HEK293T (cell line): ENCODE data around the gene SCRN2.

Experiments
- CTCF ChIA-PET: fragments of 350-600 bp; formaldehyde crosslinking; extraction: SDS; loops from one replicate; lab custom pipeline; 2021; ENCODE audit warnings: antibody characterized with exemption, inconsistent platforms; lab: Yijun Ruan, JAX
- POLR2A ChIA-PET: fragments of 350-600 bp; formaldehyde crosslinking; extraction: SDS; loops from one replicate; lab custom pipeline; 2020; ENCODE audit warnings: antibody characterized with exemption, inconsistent platforms; lab: Yijun Ruan, JAX
- DNase-seq: peaks from one replicate; pipeline ENCODE4 v3.0.0; 2012; ENCODE audit warnings: mixed read lengths; ENCODE audit errors: extremely low spot score
- ARNT ChIP-seq: fragments of 450-650 bp; IDR thresholded peaks from 2 replicates; pipeline ENCODE4 v1.6.1; 2017; ENCODE audit warnings: mild to moderate bottlenecking
- BHLHE40 ChIP-seq: fragments of 450-650 bp; IDR thresholded peaks from 2 replicates; pipeline ENCODE4 v1.6.1; 2016; ENCODE audit warnings: mild to moderate bottlenecking, moderate library complexity, borderline replicate concordance
- CTBP1 ChIP-seq: fragments of 450-650 bp; IDR thresholded peaks from 2 replicates; pipeline ENCODE4 v1.6.1; 2016; ENCODE audit warnings: borderline replicate concordance
- ELF4 ChIP-seq: fragments of 450-650 bp; IDR thresholded peaks from 2 replicates; pipeline ENCODE4 v1.6.1; 2017; ENCODE audit warnings: antibody characterized with exemption
- FOXA1 ChIP-seq: fragments of 450-650 bp; IDR thresholded peaks from 2 replicates; pipeline ENCODE4 v1.6.1; 2016; ENCODE audit warnings: mild to moderate bottlenecking
- FOXK2 ChIP-seq: fragments of 450-650 bp; IDR thresholded peaks from 2 replicates; pipeline ENCODE4 v1.6.1; 2016; ENCODE audit warnings: mild to moderate bottlenecking
- FOXM1 ChIP-seq: fragments of 450-650 bp; IDR thresholded peaks from 2 replicates; pipeline ENCODE4 v1.6.1; 2017; ENCODE audit warnings: mild to moderate bottlenecking, borderline replicate concordance
- HDGF ChIP-seq: fragments of 450-650 bp; IDR thresholded peaks from 2 replicates; pipeline ENCODE4 v1.6.1; 2017; ENCODE audit warnings: antibody characterized with exemption, borderline replicate concordance
- L3MBTL2 ChIP-seq: fragments of 450-650 bp; conservative IDR thresholded peaks from 2 replicates; pipeline ENCODE4 v1.6.1; 2016; ENCODE audit warnings: mild to moderate bottlenecking
- LEF1 ChIP-seq: fragments of 450-650 bp; IDR thresholded peaks from 2 replicates; pipeline ENCODE4 v1.6.1; 2017; ENCODE audit warnings: mild to moderate bottlenecking, borderline replicate concordance
- NFRKB ChIP-seq: fragments of 450-650 bp; IDR thresholded peaks from 2 replicates; pipeline ENCODE4 v1.6.1; 2016; ENCODE audit warnings: mild to moderate bottlenecking, moderate library complexity
- SP1 ChIP-seq: fragments of 450-650 bp; IDR thresholded peaks from 2 replicates; pipeline ENCODE4 v1.6.1; 2017
- SUZ12 ChIP-seq: fragments of 450-650 bp; IDR thresholded peaks from 2 replicates; pipeline ENCODE4 v1.6.1; 2016; ENCODE audit warnings: mild to moderate bottlenecking
- TARDBP ChIP-seq: fragments of 450-650 bp; IDR thresholded peaks from 2 replicates; pipeline ENCODE4 v1.6.1; 2016
- ZNF384 ChIP-seq: fragments of 450-650 bp; IDR thresholded peaks from 2 replicates; pipeline ENCODE4 v1.6.1; 2016
- TF ChIP-seq, protein P1 (sequence below): fragments of 450-650 bp; IDR thresholded peaks from 2 replicates; pipeline ENCODE4 v1.6.1; 2016

Gene SCRN2

GRCh38 chr17:47834756-47835155 is 6.3 kb downstream of the SCRN2 start:
- TF ChIP-seq LEF1 (no peak), FOXA1 (no peak), ARNT (no peak), L3MBTL2 (no peak), FOXK2 (no peak), ZNF384 (no peak), HDGF (no peak), BHLHE40 (no peak), ELF4 (no peak), TARDBP (no peak), FOXM1 (no peak), SP1 (no peak), SUZ12 (no peak), NFRKB (no peak)
- TF ChIP-seq, protein P1, sequence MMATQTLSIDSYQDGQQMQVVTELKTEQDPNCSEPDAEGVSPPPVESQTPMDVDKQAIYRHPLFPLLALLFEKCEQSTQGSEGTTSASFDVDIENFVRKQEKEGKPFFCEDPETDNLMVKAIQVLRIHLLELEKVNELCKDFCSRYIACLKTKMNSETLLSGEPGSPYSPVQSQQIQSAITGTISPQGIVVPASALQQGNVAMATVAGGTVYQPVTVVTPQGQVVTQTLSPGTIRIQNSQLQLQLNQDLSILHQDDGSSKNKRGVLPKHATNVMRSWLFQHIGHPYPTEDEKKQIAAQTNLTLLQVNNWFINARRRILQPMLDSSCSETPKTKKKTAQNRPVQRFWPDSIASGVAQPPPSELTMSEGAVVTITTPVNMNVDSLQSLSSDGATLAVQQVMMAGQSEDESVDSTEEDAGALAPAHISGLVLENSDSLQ = no peak
- POLR2A ChIA-PET = interaction anchor here (1.5 kb wide), 1 partner anchor 13 kb away, joined by 5 read pairs; the partner anchor contains the start of gene OSBPL7
- CTCF ChIA-PET = interaction anchor here (1.0 to 1.1 kb wide), 2 partner anchors 9 to 13 kb away, joined by 3 read pairs; no protein-coding TSS in a partner anchor
- DNase-seq = no peak

DNA sequence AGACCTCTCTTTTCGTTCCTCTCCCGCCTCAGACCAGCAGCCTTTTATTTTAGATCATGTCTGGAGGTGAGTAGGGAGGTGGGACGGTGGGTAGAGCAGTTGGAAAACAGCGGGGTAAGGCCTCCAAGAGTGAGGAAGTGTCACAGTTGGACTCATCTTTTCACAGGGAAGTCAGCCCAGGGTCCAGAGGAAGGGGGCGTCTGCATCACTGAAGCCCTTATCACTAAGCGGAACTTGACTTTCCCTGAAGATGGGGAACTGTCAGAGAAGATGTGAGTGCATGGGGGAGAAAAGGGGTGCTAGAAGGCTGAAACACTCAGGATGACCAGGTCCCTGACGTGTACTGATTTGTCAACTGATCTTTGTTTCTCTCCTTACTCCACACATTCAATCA is 9.1 kb downstream of the SCRN2 start:
- TF ChIP-seq ARNT (no peak), L3MBTL2 (no peak), ZNF384 (no peak), CTBP1 (no peak), FOXA1 (no peak), NFRKB (no peak), SUZ12 (no peak), ELF4 (no peak), LEF1 (no peak), SP1 (no peak), FOXK2 (no peak)
- TF ChIP-seq, protein P1 = no peak
- DNase-seq = no peak
- CTCF ChIA-PET = interaction anchor here (0.6 to 1.4 kb wide), 6 partner anchors 9 to 115 kb away, joined by 3 to 8 read pairs (median 3); partner anchors contain the start of gene SCRN2
- POLR2A ChIA-PET = interaction anchor here (0.6 to 2.6 kb wide), 34 partner anchors 8 to 277 kb away, joined by 3 to 57 read pairs (median 4); partner anchors contain the start of genes CDK5RAP3, KPNB1, OSBPL7 and PNPO

DNA sequence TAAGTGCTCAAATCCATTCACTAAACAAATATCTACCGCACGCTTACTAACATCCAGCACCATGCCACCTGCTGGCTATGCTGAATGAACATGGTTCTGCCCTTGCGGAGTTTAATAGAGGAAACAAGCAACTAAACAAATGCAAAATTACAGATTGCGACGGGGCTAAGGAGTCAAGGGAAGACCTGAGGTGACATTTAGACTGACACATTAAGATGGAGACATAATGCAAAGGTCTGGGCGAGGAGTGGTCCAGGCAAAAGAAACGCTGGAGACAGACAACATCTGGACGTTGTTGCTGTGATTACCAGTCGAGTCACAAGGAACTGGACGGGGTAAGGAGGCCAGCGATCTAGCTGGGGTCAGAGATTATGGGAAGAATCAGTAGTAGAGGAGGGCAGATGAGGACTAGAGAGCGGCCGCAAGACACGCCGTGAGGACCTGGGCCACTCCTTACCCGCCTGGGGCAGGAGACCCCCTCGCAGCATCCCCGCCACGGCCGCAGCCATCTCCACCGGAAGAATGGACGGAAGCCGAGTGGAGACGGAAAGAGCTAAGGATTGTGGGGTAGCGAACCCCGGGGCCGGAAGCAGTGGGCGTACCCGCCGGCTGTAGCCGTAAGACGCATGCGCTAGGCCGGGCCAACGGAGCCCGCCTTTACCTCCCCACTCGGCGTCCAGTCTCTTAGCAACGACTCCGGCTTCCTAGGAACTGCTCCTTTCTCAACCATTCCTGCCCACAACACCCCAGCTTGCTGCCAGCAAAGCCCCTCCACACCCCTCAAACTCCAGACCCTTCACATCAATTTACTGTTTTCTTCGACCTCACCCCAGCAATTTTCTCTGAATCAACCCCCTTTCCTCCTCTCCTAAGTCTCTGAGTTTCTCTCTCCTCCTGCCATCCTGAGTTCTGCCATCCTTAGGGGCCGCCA is 9.8 kb downstream of the SCRN2 start, which contains the start of the genes LRRC46 and MRPL10:
Gene LRRC46 (plus strand): TSS at position 668 of the 931 bp plus-strand sequence. CDS start 320 bp downstream, outside the sequence.
Gene MRPL10 (minus strand): TSS at position 539 of the 931 bp plus-strand sequence. CDS start 30 bp downstream, at position 509.
- ChIA-PET POLR2A (interaction anchor here (0.6 to 2.6 kb wide), 36 partner anchors 8 to 277 kb away, joined by 3 to 57 read pairs (median 3); partner anchors contain the start of genes CDK5RAP3, KPNB1, OSBPL7 and PNPO), CTCF (interaction anchor here (0.6 to 1.4 kb wide), 7 partner anchors 10 to 116 kb away, joined by 3 to 8 read pairs (median 3); partner anchors contain the start of gene SCRN2)
- DNase-seq = peak; percentile 99
- TF ChIP-seq SP1 = no peak
- TF ChIP-seq FOXA1 = no peak
- TF ChIP-seq FOXM1 = no peak
- no peak for TF ChIP-seq HDGF
- no peak for TF ChIP-seq FOXK2
- TF ChIP-seq BHLHE40 = no peak
- TF ChIP-seq ELF4 = peak; percentile 66
- TF ChIP-seq, protein P1 = no peak
- no peak for TF ChIP-seq ARNT
- TF ChIP-seq SUZ12 = no peak
- TF ChIP-seq L3MBTL2 = peak; percentile 62
- no peak for TF ChIP-seq ZNF384
- no peak for TF ChIP-seq TARDBP
- TF ChIP-seq NFRKB = no peak

- CTCF ChIA-PET = no interaction called here
- POLR2A ChIA-PET = interaction anchor here (1.0 to 2.6 kb wide), 12 partner anchors 8 to 181 kb away, joined by 3 to 57 read pairs (median 8); partner anchors contain the start of genes CDK5RAP3, KPNB1, OSBPL7 and SCRN2
- TF ChIP-seq FOXK2 = no peak
- no peak for TF ChIP-seq ZNF384
- no peak for TF ChIP-seq ELF4
- TF ChIP-seq HDGF = no peak
- no peak for TF ChIP-seq CTBP1
- no peak for TF ChIP-seq L3MBTL2
- TF ChIP-seq, protein P1 = no peak
- no peak for TF ChIP-seq FOXM1
- no peak for TF ChIP-seq TARDBP
- TF ChIP-seq SP1 = no peak
- TF ChIP-seq FOXA1 = no peak
- no peak for TF ChIP-seq LEF1
- no peak for DNase-seq
Observed at GRCh38 chr17:47830396-47831002, 10.6 kb downstream of the SCRN2 start.
